NAMALWA (cell line): ENCODE measurements around the gene SMC1B.
"Not testable (repeated sequence)": the region's sequence is repeated elsewhere in the genome, so short reads cannot be mapped to it uniquely, and the experiment has no call there.

Experiments
- DNase-seq: peaks from one replicate; pipeline ENCODE4 v3.0.0-alpha.2; 2015; ENCODE audit warnings: low spot score

The SMC1B gene

GRCh38 chr22:45413368-45414211, at the start of gene SMC1B, which contains the start of gene RIBC2:
Gene SMC1B, minus strand, starts transcription at chr22:45413599. Its CDS starts 32 bp downstream, at chr22:45413567.
Gene RIBC2, plus strand, starts transcription at chr22:45413693. Its CDS starts 194 bp downstream, at chr22:45413887.
- DNase-seq, result no peak

- peak; percentile 47 for DNase-seq
Observed at GRCh38 chr22:45462034-45462655, 48.7 kb upstream of the SMC1B start.

- no peak for DNase-seq
Observed at GRCh38 chr22:45460288-45461109, 47.1 kb upstream of the SMC1B start.

- DNase-seq, result no peak
Observed at GRCh38 chr22:45459235-45459634, 45.8 kb upstream of the SMC1B start.

GRCh38 chr22:45458532-45458931, 45.1 kb upstream of the SMC1B start:
- no peak for DNase-seq

GRCh38 chr22:45456811-45457210, 43.4 kb upstream of the SMC1B start:
- DNase-seq, result no peak

- DNase-seq, result no peak
Observed at GRCh38 chr22:45455621-45456020, 42.2 kb upstream of the SMC1B start.

- no peak for DNase-seq
Observed at GRCh38 chr22:45455212-45455611, 41.8 kb upstream of the SMC1B start.

GRCh38 chr22:45454275-45454674, 40.9 kb upstream of the SMC1B start:
- no peak for DNase-seq

GRCh38 chr22:45453764-45454163, 40.4 kb upstream of the SMC1B start:
- no peak for DNase-seq

- DNase-seq, result no peak
Observed at GRCh38 chr22:45452565-45453379, 39.4 kb upstream of the SMC1B start.

- DNase-seq, result no peak
Observed at GRCh38 chr22:45451972-45452371, 38.6 kb upstream of the SMC1B start.

GRCh38 chr22:45450921-45451651, 37.7 kb upstream of the SMC1B start:
- no peak for DNase-seq

GRCh38 chr22:45450101-45450785, 36.8 kb upstream of the SMC1B start:
- DNase-seq, result no peak

- not testable (repeated sequence) for DNase-seq
Observed at GRCh38 chr22:45449442-45449841, 36.0 kb upstream of the SMC1B start.

GRCh38 chr22:45448431-45448830, 35.0 kb upstream of the SMC1B start:
- no peak for DNase-seq

GRCh38 chr22:45447596-45447995, 34.2 kb upstream of the SMC1B start:
- not testable (repeated sequence) for DNase-seq

GRCh38 chr22:45446216-45446615, 32.8 kb upstream of the SMC1B start:
- DNase-seq, result no peak

- DNase-seq, result no peak
Observed at GRCh38 chr22:45445031-45445710, 31.8 kb upstream of the SMC1B start.

GRCh38 chr22:45444168-45444567, 30.8 kb upstream of the SMC1B start:
- no peak for DNase-seq
